Hepatic stellate cell (primary cell): Measurements from ENCODE around the gene KLK13.

Source experiments
- DNase-seq: peaks from one replicate; pipeline ENCODE4 v3.0.0; 2011; ENCODE audit warnings: low spot score

Gene KLK13, protein sequence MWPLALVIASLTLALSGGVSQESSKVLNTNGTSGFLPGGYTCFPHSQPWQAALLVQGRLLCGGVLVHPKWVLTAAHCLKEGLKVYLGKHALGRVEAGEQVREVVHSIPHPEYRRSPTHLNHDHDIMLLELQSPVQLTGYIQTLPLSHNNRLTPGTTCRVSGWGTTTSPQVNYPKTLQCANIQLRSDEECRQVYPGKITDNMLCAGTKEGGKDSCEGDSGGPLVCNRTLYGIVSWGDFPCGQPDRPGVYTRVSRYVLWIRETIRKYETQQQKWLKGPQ

DNA sequence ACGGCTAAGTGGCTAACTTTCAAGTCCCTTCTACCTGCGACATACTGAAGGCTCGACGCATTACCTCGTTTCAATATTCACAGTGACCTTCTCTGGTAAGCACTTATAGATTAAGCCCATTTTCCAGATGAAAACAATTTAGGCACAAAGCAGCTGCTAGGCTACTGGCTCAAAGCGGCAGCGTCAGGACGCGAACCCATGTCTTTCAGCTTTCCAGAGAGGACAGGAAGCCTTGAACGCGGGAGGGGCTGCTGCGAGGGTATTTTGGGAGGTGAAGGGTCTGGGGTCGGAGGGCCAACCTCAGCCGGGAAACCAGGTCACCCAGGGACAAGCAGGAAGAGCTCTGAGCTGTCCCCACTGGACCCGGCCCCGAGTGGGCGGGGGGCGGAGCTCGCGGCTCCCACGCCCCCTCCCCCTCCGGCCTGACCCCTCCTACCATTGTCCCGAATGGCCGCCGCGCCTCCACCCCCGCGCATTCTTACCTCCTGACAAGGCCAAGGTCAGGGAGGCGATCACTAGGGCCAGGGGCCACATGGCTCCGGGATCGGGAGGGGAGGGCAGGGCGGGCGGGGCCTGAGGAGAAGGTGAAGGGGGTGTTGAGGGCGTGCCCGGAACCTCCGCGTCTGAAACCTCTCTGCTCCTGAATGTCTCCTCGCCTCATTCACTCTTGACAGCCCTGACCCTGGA, at the start of gene KLK13:
Gene KLK13, minus strand, starts transcription at position 559 of the 687 bp plus-strand sequence. Its CDS starts 25 bp downstream, at position 534.
- DNase-seq: no peak

DNA sequence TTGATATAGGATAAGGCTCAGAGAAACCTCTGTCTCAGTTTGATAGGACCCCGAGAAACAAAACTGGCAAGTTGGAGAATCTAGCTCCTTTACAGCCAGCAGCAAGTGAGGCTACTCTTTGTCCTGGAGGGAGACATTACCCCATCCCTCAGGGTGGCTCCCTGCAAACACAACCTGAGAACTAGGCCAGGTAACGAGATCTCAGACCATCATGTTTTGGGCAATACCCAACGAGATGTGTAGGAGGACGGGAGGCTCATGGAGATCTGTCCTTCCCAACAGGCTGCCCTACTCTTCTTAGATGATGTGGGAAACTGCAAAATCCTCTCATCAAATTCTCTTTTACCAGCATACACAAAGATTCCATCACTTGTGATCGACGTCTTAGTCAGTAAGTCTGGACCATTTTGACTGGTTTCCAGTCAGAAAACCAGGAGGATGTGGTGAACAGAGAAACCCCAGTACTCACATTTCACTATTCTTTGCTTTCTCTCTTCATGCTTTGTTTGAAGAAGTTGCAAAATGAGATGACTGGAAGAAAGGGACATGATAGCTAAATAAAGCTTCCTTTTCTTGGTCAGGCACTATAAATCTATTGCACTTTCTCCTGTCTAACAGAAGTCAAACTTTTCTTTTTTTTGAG, 49.3 kb upstream of the KLK13 start:
- no peak for DNase-seq

DNA sequence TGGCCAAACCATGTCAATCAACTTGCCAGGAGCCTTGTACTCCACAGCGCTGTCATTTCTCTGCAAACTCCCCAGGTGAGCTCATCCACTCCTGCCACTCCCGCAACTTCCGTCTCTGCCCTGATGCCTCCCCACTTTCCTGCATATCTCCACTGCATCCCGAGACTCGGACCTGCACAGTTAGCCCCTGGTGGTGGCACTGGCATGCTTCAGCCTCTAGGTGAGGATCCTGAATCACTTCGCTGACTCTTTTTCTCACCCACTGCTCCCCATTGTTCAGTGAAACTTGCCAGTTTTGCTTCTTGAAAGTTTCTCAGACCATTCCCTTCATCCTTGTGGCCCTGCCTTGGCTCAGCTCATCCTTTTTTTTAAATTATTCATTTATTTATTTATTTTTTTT, 46.7 kb upstream of the KLK13 start:
- no peak for DNase-seq

DNA sequence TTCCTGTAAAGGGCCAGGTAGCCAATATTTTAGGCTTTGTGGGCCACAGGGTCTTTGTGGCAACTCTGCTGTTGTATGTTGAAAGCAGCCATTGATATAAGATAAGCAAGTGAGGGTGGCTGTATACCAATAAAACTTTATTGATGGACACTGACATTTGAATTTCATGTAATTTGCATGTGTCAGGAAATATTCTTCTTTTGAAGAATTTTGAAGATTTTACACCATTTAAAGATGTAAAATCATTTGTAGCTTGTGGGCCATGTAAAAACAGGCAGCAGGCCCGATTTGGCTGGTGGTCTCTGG, 45.7 kb upstream of the KLK13 start:
- no peak for DNase-seq

DNA sequence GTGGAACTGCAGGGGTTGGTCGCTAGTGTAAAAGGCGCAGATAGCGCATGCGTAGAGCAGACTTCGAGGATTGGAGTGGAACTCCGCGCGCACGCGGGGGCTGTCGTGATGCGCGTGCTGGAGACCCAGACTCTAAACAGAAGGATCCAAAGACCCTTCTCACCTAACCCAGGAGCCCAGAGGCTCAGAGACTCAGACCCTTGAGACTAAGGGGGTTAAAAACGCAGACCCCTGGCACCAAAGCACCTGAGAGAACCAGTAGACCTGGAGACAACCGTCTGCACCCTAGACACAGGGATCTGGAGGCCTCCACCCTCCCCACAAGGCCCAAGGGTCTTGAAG, 43.9 kb upstream of the KLK13 start:
- no peak for DNase-seq

DNA sequence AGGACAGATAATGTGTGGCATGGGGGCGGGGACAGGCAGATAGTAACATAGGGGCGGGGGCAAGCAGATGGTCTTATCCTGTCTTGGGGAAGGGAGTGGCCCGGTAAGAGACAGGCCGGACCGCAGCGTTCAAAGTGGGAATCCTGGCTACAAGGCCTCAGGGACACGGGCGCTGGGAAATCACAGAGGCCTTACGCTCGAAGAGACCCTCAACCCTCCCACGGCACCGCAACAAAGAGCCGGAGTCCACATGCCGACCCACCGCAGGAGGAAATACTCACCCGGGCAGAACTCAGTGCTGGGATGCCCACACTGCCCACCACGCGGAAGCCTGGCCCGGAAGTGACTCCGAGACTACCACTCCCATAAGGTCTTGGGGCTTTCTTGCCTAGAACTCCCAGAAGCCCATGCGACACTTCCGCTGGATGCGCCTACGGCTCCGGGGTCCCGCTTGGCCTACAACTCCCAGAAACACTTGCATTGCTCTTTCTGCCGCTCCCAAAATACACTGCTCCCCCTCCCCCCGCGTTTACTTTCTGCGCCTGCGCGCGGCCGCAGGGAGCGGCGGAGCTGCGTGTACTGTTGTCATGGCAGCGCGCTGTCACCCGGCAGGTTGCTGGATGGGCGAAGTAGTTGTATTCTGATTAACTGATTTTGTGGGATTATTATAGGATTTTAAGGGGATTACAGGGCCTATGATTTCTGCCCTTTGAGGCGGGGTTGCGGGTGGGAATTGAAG, 43.3 kb upstream of the KLK13 start, which contains the start of gene CTU1:
Gene CTU1, minus strand, starts transcription at position 344 of the 739 bp plus-strand sequence. CDS start 3,840 bp downstream, outside the sequence.
- peak; percentile 98 for DNase-seq

DNA sequence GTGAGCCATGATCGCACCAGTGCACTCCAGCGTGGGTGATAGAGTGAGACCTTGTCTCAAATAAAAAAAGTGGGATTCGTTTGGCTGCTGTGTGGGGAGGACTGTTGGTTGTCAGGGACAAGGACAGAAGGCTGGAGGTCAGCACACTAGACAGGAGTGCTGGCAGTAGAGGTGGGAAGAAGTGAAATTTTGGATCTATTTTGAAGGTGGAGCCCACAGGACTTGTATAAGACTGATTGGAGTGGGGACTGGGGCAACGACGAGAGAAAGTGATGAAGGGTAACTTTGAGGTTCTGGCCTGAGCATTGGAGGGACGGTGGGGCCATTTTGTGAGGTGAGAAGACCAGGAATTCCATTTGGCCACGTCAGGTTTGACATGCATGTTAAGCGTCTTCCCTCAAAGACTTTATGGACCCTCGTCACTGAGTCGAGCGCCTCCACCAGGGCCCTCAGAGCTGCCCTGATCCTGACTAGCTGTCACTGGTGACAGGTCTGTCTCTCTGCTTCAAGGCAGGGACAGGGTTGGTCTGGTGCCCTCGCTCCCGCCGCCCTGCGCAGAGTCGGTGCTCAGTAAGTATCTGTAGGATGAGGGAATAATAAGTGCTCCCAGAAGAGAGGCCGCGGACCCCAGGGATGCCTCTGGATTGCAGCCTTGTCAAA, 42.6 kb upstream of the KLK13 start:
- DNase-seq: peak; percentile 31

DNA sequence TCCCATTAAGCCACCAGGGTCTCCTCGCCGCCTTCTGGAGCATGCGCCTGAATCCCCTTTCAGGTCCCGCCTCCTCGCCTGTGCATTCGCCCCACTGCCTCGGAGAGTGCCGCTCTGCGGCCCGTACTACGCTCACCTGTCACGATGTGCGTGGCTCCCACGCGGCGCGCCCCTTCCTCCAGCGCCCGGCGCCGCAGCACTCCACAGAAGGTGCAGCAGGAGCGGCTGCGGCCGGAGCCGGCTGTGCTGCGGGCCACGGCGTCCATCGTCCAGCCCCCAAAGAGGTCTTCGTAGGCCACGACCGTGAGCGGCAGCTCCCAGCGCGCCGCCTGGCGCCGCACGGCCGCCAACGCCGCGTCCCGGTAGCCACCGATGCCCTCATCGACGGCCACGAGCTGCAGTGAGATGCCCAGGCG, 39.0 kb upstream of the KLK13 start:
- DNase-seq: no peak

DNA sequence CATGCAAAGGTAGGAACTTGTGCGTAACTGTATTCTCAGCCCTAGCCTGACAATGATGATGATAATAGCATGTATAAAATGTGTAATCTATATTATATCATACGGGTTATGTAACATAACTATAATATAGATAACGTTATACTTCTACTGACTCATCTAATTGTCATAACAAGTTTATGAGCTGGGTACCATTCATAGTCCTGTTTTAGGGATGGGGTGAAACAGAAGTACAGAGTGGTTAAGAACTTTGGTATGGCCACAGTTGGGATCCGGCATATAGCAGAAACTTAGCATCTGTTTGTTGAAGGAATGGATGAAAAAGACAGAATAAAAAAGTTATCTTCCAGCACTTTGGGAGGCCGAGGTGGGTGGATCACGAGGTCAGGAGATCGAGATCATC, 38.1 kb upstream of the KLK13 start:
- no peak for DNase-seq

DNA sequence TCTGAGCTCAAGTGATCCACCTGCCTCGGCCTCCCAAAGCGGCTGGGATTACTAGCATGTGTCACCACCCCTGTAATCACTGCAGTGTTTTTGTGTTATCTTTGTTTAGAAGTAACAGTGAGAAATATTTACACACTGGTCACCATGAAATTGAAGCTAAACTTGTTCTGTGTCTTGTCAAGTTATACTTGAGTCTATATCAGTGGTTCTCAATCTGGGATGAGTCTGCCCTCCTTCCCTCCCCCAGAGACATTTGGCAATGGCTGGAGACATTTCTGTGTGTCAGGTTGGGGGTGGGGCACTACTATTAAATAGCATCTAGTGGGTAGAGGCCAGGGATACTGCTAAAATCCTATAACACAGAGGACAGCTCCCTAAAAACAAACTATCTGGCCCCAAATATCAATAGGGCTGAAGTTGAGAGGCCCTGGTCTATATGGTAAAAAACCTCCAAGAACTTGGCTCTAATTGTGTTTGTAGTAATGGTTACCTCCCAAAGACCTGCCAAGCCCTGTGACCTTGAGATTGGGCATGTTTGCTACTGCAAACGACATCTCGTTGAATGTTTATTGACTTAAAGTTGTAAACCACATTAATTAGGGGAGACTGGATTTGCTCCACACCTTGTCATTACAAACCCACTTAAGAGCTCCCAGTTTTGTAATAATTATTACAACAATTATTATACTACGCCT, 36.4 kb upstream of the KLK13 start:
- DNase-seq: no peak

DNA sequence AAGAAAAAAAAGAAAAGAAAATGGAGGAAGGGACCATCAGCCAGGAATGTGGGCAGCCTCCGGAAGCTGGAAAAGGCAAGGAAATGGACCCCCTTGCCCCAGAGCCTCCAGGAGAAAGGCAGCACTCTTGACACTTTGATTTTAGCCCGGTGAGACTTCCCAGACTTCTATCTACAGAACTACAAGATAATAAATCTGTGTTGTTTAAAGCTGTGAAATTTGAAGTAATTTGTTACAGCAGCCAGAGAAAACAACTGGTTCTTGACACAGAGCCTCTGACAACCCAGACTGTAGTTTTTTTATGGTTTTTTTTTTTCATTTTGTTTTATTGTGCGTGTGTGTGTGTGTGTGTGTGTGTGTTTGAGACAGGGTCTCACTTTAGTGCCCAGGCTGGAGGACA, 35.7 kb upstream of the KLK13 start:
- no peak for DNase-seq

DNA sequence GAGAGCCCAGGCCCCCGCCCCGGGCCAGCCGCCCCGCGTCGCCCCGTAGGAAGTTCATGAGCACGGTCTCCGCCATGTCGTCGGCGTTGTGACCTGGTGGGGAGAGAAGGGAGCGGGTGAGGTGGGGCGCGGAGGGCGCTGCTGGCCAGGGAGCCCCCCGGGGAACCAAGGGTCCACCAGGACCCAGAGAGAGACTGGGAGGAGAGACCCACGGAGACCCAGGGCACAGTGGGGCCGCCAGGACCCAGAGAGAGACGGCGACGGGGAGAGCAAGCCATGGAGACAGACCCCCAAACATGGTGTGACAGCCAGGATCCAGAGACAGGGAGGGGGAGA, 34.1 kb upstream of the KLK13 start:
- no peak for DNase-seq

DNA sequence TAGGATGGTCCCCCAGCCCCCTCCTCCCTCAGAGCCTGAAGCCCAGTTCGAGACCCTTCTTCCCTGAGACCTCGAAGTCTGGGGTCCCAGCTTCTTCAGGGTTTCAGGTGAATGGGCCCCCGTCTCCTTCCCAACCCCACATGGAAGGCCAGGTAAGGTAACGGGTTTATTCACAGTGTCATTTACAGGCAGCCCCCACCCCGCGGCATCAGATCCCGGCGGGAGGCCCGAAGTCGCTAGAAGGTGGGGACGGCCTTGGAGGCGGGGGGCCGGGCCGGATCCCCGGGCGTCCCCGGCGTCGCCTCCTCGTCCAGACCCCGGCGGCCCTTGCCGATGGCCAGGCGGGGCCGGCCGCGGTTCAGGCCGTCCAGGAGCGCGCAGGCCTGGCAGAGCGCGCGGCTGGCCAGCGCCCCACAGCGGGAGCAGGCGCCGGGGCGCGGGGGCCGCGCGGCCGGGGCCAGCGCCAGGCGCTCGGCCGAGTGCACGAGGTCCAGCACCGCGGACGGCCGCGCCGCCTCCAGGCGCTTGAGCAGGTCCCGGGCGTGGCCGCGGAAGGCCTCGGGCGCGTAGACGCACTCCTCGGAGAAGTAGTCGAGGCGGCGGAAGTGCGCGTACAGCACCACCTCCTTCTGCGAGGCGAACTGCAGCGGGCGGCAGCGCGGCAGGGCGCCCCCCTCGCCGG, 33.6 kb upstream of the KLK13 start:
- DNase-seq: no peak

DNA sequence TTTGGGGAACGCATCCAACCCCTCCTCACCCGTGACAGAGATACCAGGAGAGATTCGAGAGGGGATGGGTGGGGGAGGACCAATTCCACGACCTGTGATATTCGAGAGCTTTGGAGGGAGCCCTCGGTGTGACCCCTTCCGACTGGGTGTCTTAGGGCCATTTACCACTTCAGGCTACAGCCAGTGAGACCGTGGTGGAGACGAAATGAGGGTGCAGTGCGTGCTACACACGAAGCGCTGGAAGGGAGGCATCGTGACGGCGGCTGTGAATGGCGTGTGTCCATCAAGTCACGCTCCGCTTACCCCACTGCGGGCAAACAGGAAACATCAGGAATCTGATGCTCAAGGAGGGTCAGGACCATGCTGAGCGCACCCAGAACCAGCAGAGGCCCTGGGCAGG, 32.9 kb upstream of the KLK13 start:
- DNase-seq: no peak

DNA sequence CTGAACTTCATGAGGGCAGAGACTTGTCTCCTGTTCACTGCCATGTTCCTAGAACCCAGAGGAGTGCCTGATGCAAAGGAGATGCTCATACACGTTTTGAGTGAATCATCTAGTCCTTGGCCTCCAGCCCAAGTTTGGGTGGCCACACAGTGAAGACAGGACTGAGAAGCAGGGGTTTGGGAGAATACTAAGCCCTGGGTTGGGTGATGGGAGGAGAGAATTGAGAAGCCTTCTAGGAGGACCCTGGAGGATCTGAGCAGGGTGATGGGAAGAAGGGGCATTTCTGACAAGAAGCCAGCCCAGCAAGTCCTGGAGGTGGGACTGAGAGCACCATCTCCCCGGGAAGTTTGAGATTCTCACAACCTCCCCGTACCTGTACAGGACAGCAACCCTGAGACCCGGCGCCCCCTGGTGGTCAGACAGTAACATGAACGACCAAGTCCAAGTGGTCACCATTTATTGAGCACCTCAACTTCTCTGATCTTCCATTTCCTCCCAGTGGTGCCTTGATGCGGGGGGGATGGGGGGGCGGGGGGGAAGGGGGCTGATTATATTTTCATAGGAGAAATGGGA, 32.4 kb upstream of the KLK13 start:
- peak; percentile 52 for DNase-seq

DNA sequence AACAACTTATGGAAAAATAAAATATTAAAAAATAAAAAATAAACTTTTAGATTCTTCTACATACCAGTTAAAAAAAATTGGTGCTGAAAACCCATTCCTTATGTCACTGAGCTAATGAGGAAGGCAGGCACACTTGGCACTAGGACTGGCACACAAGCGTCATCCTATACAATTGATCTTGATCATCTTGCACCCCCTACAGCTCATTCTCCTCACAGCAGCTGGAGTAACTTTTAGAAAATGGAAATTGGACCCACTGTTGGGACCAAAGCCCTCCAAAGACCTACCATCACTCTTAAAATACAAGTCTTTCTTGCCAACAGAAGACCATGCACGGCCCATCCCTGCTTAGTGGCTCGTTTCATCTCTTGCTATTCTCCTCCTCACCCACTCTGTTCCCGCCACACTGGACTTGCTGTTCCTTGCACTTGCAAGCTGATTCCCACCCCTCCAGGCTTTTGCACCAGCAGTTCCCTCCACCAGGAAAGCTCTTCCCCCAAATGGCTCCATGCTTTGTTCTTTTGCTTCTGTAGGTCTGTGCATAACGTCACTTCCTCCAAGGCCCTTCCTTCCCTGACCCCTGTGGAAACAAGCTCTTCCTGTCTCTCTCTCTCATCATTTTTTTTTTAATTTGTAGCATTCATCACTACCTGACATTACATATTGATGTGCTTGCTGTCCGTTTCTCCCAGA, 31.7 kb upstream of the KLK13 start:
- no peak for DNase-seq

DNA sequence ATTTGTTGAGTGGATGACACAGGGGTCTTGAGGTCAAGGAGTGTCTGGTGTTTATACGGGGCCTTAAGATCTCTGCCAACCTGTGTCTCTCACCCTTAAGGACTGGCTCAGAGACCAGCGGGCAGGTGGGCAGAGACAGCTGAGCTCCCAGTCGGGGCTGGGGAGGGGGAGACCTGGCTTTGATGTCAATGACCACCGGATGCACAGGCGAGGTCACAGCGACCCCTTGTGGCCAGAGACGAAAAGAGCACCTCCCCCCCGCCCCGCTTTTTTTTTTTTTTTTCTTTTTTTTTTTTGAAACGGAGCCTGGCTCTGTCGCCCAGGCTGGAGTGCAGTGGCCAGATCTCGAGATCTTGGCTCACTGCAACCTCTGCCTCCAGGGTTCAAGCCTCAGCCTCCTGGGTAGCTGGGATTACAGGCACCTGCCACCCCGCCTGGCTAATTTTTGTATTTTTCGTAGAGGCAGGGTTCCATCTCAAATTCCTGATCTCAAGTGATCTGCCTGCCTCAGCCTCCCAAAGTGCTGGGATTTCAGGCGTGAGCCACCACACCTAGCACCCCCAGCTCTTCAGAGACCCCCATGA, 29.9 kb upstream of the KLK13 start:
- DNase-seq: peak; percentile 51

DNA sequence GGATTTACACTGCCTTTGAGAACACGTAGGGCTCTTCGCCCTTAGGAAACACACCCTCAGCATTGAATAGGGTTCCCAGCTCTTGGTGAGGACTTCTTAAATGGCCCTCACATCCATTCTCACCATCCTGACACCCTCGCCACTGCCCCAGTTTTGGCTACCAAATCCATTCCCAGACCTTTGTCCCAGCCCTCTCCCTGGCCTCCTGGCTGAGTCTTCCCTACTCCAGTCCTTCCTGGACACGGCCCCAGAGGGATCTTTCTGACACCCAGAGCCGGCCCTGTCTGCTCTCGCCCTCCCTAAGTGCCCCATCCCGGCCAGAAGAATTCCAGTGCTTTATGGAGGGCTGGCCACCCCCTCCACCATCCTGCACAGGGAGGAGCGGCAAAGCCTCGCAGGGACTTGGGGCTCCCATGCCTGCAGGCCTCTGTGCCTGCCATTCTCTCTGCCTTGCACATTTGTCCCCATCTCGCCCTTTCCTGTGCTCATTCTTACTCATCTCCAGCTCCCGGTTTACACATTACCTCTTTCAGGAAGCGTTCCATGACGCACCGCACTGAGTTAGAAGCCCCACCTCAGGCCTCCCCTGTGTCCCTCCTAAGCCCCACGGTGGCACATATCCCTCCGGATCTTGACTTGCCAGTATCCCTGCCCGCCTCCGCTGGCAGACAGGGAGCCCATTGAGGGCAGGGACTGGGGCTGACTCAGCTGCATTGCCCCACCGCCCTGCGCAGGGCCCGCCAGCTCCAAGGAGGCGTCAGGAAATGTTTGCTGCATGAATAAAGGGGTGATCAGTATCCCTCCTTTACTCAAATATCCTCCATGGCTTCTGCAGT, 28.8 kb upstream of the KLK13 start:
- DNase-seq: no peak

DNA sequence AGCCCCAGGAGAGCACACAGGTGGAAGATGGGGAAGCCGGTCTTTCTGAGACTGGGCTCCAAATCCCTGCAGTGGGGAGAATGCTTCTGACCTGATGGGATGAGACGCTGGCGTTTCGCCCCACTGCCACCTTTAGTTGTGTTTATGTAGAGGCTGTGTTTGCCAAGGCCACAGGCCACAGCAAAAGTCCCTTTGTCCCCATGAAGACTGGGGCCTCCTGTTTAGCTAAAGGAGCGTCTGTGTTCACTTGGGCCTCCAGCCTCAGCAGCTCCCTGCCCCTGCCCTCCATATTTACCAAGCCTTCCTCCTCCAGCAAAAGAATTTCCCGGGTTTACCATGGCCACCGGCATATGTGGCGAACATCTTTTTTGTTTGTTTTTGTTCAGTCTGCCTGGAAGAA, 28.2 kb upstream of the KLK13 start:
- no peak for DNase-seq
